Neural progenitor cell (in vitro differentiated cells): ENCODE data around the gene CACNB1. TPM values are rescaled to one million over a fixed set of nuclear protein-coding genes. Genes with fewer than 3 reads are reported as not detected.
A peak's percentile ranks its signal among the peaks of the same experiment; 100 is the strongest.

Source experiments
- DNase-seq: peaks from one replicate; pipeline ENCODE4 v3.0.0-alpha.2; 2016; ENCODE audit warnings: low spot score
- H2AFZ ChIP-seq: fragments of 200-600 bp; sonication (generic); replicated peaks from 2 replicates; pipeline ENCODE4 v1.6.1; 2016; ENCODE audit warnings: antibody characterized with exemption
- H3F3A ChIP-seq: fragments of 200-600 bp; sonication (generic); 2 replicates; pipeline ENCODE4 v1.6.1; 2016; ENCODE audit warnings: antibody characterized with exemption, low read depth
- H3K27ac ChIP-seq: fragments of 200-600 bp; sonication (generic); 2 replicates; pipeline ENCODE4 v1.5.1; 2016; ENCODE audit warnings: mild to moderate bottlenecking
- H3K27me3 ChIP-seq: fragments of 200-600 bp; sonication (generic); 2 replicates; pipeline ENCODE4 v1.6.1; 2016; ENCODE audit warnings: mild to moderate bottlenecking, moderate library complexity
- H3K36me3 ChIP-seq: fragments of 200-600 bp; sonication (generic); 2 replicates; pipeline ENCODE4 v1.5.1; 2016
- H3K4me1 ChIP-seq: fragments of 200-600 bp; sonication (generic); 2 replicates; pipeline ENCODE4 v1.6.1; 2016; ENCODE audit warnings: mixed run types
- H3K4me2 ChIP-seq: fragments of 200-600 bp; sonication (generic); 2 replicates; pipeline ENCODE4 v1.6.1; 2016
- H3K4me3 ChIP-seq: fragments of 200-600 bp; sonication (generic); 2 replicates; pipeline ENCODE4 v1.5.1; 2016
- H3K79me2 ChIP-seq: fragments of 200-600 bp; sonication (generic); 2 replicates; pipeline ENCODE4 v1.6.1; 2016; ENCODE audit warnings: low read depth
- H3K9ac ChIP-seq: fragments of 200-600 bp; sonication (generic); 2 replicates; pipeline ENCODE4 v1.6.1; 2016
- H3K9me3 ChIP-seq: fragments of 200-600 bp; sonication (generic); 2 replicates; pipeline ENCODE4 v1.5.1; 2016; ENCODE audit warnings: low read depth
- H4K20me1 ChIP-seq: fragments of 200-600 bp; sonication (generic); 2 replicates; pipeline ENCODE4 v1.6.1; 2016; ENCODE audit warnings: low read depth
- H3K27ac Mint-ChIP-seq: 3 replicates; pipeline ENCODE4 v1.8.0; 2021; ENCODE audit warnings: mixed read lengths
- H3K27me3 Mint-ChIP-seq: 2 replicates; pipeline ENCODE4 v1.8.0; 2022; ENCODE audit warnings: low read depth, mild to moderate bottlenecking, inconsistent platforms, moderate library complexity, mixed read lengths; ENCODE audit not compliant: insufficient read depth
- H3K36me3 Mint-ChIP-seq: 3 replicates; pipeline ENCODE4 v1.8.0; 2021; ENCODE audit warnings: mixed read lengths
- H3K4me1 Mint-ChIP-seq: 3 replicates; pipeline ENCODE4 v1.8.0; 2021; ENCODE audit warnings: mixed read lengths
- H3K4me3 Mint-ChIP-seq: 3 replicates; pipeline ENCODE4 v1.8.0; 2021; ENCODE audit warnings: mild to moderate bottlenecking, moderate library complexity, mixed read lengths
- H3K9me3 Mint-ChIP-seq: 3 replicates; pipeline ENCODE4 v1.8.0; 2020; ENCODE audit warnings: mixed read lengths
- CTCF ChIP-seq: fragments of 200-600 bp; sonication (generic); IDR thresholded peaks from 2 replicates; pipeline ENCODE4 v1.5.1; 2017; ENCODE audit warnings: antibody characterized with exemption, mild to moderate bottlenecking
- EZH2 ChIP-seq: fragments of 200-600 bp; sonication (generic); IDR thresholded peaks from 2 replicates; pipeline ENCODE4 v1.6.1; 2017; ENCODE audit warnings: antibody characterized with exemption, mild to moderate bottlenecking, moderate library complexity
- EZH2phosphoT487 ChIP-seq: fragments of 200-600 bp; sonication (generic); IDR thresholded peaks from 2 replicates; pipeline ENCODE4 v1.6.1; 2017; ENCODE audit warnings: antibody characterized with exemption
- total RNA-seq: library from RNA; depleted of rRNA; stranded (reverse); fragments of >200 nt; gene quantifications from 2 replicates; pipeline ENCODE4 v1.2.3, GENCODE V29; 2015; ENCODE audit warnings: low replicate concordance

CACNB1 gene
- total RNA-seq, 1 donor from 2014 or later: 6.3 TPM

GRCh38 chr17:39213852-39214251 is 16.4 kb upstream of the CACNB1 start:
- Mint-ChIP-seq H3K4me3 (no peak overlapping the region), H3K27ac (peak overlapping the region; percentile 37), H3K4me1 (peaks cover 20% of the 10 kb centered on the region), H3K36me3 (no peaks in the 10 kb centered on the region), H3K9me3 (no peaks in the 10 kb centered on the region), H3K27me3 (peaks cover 26% of the 10 kb centered on the region)
- Histone ChIP-seq H3K4me2 (no peak overlapping the region), H3K4me3 (no peak overlapping the region), H3K36me3 (no peaks in the 10 kb centered on the region), H2AFZ (no peak overlapping the region), H3K4me1 (peaks cover 15% of the 10 kb centered on the region), H3K79me2 (no peaks in the 10 kb centered on the region), H3K27ac (no peak overlapping the region), H3K9me3 (no peaks in the 10 kb centered on the region), H3K27me3 (peaks cover 49% of the 10 kb centered on the region), H4K20me1 (no peaks in the 10 kb centered on the region), H3F3A (peaks cover under 1% of the 10 kb centered on the region), H3K9ac (no peak overlapping the region)
- no peak for TF ChIP-seq EZH2
- TF ChIP-seq CTCF: no peak
- TF ChIP-seq EZH2phosphoT487: no peak
- no peak for DNase-seq

- H3K27me3 ChIP-seq: peaks cover 41% of the 10 kb centered on the region
- no peak overlapping the region for H3K4me3 ChIP-seq
- no peaks in the 10 kb centered on the region for H3K9me3 ChIP-seq
- Mint-ChIP-seq H3K4me1 (peaks cover 26% of the 10 kb centered on the region), H3K27ac (no peak overlapping the region), H3K27me3 (peaks cover 22% of the 10 kb centered on the region), H3K36me3 (no peaks in the 10 kb centered on the region), H3K4me3 (no peak overlapping the region), H3K9me3 (no peaks in the 10 kb centered on the region)
- no peak overlapping the region for H2AFZ ChIP-seq
- H3K36me3 ChIP-seq: no peaks in the 10 kb centered on the region
- H3K9ac ChIP-seq: no peak overlapping the region
- H3K4me1 ChIP-seq: peaks cover 24% of the 10 kb centered on the region
- H3K27ac ChIP-seq: no peak overlapping the region
- peaks cover 10% of the 10 kb centered on the region for H3F3A ChIP-seq
- TF ChIP-seq EZH2phosphoT487 (no peak), CTCF (no peak), EZH2 (no peak)
- H3K4me2 ChIP-seq: no peak overlapping the region
- no peak for DNase-seq
- no peaks in the 10 kb centered on the region for H4K20me1 ChIP-seq
- no peaks in the 10 kb centered on the region for H3K79me2 ChIP-seq
Observed at GRCh38 chr17:39212841-39213480, 15.5 kb upstream of the CACNB1 start.

- Histone ChIP-seq H3K4me2 (no peak overlapping the region), H3K36me3 (no peaks in the 10 kb centered on the region), H3K27ac (no peak overlapping the region), H3K27me3 (peaks cover 34% of the 10 kb centered on the region), H3K79me2 (no peaks in the 10 kb centered on the region), H3K4me1 (peaks cover 25% of the 10 kb centered on the region), H3K4me3 (no peak overlapping the region), H2AFZ (no peak overlapping the region), H3K9ac (no peak overlapping the region), H3F3A (peaks cover 14% of the 10 kb centered on the region), H3K9me3 (no peaks in the 10 kb centered on the region), H4K20me1 (no peaks in the 10 kb centered on the region)
- H3K27ac Mint-ChIP-seq: no peak overlapping the region
- no peaks in the 10 kb centered on the region for H3K36me3 Mint-ChIP-seq
- peaks cover 27% of the 10 kb centered on the region for H3K4me1 Mint-ChIP-seq
- H3K9me3 Mint-ChIP-seq: no peaks in the 10 kb centered on the region
- TF ChIP-seq EZH2: no peak
- no peak for TF ChIP-seq CTCF
- TF ChIP-seq EZH2phosphoT487: no peak
- no peak for DNase-seq
- H3K27me3 Mint-ChIP-seq: peaks cover 23% of the 10 kb centered on the region
- H3K4me3 Mint-ChIP-seq: no peak overlapping the region
Observed at GRCh38 chr17:39212195-39212810, 14.8 kb upstream of the CACNB1 start.
